Embryonic facial prominence (tissue), 1 donor: ENCODE measurements around the gene TPM2.
A peak's percentile ranks its signal among the peaks of the same experiment; 100 is the strongest.
"Not testable (repeated sequence)": the region's sequence is repeated elsewhere in the genome, so short reads cannot be mapped to it uniquely, and the experiment has no call there.

ENCODE experiments used
- DNase-seq: peaks from one replicate; pipeline ENCODE4 v3.0.0-alpha.2; 2016; ENCODE audit errors: extremely low spot score

The TPM2 gene

GRCh38 chr9:35656348-35656747 lies 33.4 kb downstream of the TPM2 start:
- DNase-seq = no peak

- no peak for DNase-seq
These were observed 36.1 kb downstream of the TPM2 start for GRCh38 chr9:35653611-35654010.

GRCh38 chr9:35652829-35653209 lies 36.9 kb downstream of the TPM2 start:
- DNase-seq = no peak

- no peak for DNase-seq
These were observed 37.5 kb downstream of the TPM2 start for GRCh38 chr9:35651956-35652828.

GRCh38 chr9:35650341-35651158 lies 39.2 kb downstream of the TPM2 start, which contains the start of gene SIT1:
Gene SIT1, minus strand, starts transcription at chr9:35650931. Its CDS starts 78 bp downstream, at chr9:35650853.
- no peak for DNase-seq

GRCh38 chr9:35649431-35650340 lies 40.0 kb downstream of the TPM2 start:
- no peak for DNase-seq

GRCh38 chr9:35646533-35647265 lies 43.0 kb downstream of the TPM2 start:
- peak; percentile 89 for DNase-seq

- DNase-seq = no peak
These were observed 43.6 kb downstream of the TPM2 start for GRCh38 chr9:35646153-35646532.

- DNase-seq = not testable (repeated sequence)
These were observed 44.0 kb downstream of the TPM2 start for GRCh38 chr9:35645736-35646135.

- DNase-seq = no peak
These were observed 46.7 kb downstream of the TPM2 start for GRCh38 chr9:35643046-35643445.

- DNase-seq = not testable (repeated sequence)
These were observed 48.2 kb downstream of the TPM2 start for GRCh38 chr9:35641478-35641877.

GRCh38 chr9:35640431-35640830 lies 49.3 kb downstream of the TPM2 start:
- DNase-seq = not testable (repeated sequence)

- DNase-seq = no peak
These were observed 50.1 kb downstream of the TPM2 start for GRCh38 chr9:35639631-35640030.

- not testable (repeated sequence) for DNase-seq
These were observed 50.5 kb downstream of the TPM2 start for GRCh38 chr9:35639225-35639624.

GRCh38 chr9:35638751-35639150 lies 51.0 kb downstream of the TPM2 start:
- DNase-seq = not testable (repeated sequence)

- not testable (repeated sequence) for DNase-seq
These were observed 52.2 kb downstream of the TPM2 start for GRCh38 chr9:35637427-35637955.

GRCh38 chr9:35636877-35637246 lies 52.9 kb downstream of the TPM2 start:
- DNase-seq = not testable (repeated sequence)

GRCh38 chr9:35636135-35636876 lies 53.4 kb downstream of the TPM2 start:
- no peak for DNase-seq

GRCh38 chr9:35635730-35636129 lies 54.0 kb downstream of the TPM2 start:
- DNase-seq = no peak
